Lower leg skin (tissue), 3 donors: ENCODE data around the gene MYO7A.

ENCODE experiments used
- POLR2A ChIP-seq, 2 donors: fragments of 450-650 bp; IDR thresholded peaks; one replicate each; pipeline ENCODE4 v1.6.1; 2016 to 2017; ENCODE audit warnings: antibody characterized with exemption in 2 of 2, mild to moderate bottlenecking in 1 of 2, moderate library complexity in 1 of 2
- TF ChIP-seq, protein P1 (sequence below), 3 donors: fragments of 450-650 bp; IDR thresholded peaks; one replicate each; pipeline ENCODE4 v1.5.1; 2016; ENCODE audit warnings: antibody characterized with exemption in 3 of 3, mild to moderate bottlenecking in 3 of 3, moderate library complexity in 2 of 3

DNA sequence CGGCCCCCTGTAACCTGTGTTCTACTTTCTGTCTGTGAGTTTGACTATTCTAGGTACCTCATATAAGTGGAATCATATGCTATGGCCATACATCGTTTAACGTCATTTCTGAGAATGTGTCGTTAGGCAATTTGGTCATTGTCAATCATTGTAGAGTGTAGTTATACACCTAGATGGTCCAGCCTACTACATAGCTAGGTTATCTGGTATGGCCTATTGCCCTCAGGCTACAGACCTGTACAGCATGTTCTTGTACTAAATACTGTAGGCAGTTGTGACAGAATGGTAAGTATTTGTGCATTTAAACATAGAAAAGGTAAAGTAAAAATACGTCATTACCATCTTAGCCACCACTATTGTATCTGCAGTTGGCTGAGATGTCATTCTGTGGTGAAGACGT lies 35.2 kb downstream of the MYO7A start:
- no peak for TF ChIP-seq POLR2A (IDR thresholded peaks at IDR 0.05)
- TF ChIP-seq, protein P1, sequence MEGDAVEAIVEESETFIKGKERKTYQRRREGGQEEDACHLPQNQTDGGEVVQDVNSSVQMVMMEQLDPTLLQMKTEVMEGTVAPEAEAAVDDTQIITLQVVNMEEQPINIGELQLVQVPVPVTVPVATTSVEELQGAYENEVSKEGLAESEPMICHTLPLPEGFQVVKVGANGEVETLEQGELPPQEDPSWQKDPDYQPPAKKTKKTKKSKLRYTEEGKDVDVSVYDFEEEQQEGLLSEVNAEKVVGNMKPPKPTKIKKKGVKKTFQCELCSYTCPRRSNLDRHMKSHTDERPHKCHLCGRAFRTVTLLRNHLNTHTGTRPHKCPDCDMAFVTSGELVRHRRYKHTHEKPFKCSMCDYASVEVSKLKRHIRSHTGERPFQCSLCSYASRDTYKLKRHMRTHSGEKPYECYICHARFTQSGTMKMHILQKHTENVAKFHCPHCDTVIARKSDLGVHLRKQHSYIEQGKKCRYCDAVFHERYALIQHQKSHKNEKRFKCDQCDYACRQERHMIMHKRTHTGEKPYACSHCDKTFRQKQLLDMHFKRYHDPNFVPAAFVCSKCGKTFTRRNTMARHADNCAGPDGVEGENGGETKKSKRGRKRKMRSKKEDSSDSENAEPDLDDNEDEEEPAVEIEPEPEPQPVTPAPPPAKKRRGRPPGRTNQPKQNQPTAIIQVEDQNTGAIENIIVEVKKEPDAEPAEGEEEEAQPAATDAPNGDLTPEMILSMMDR (IDR thresholded peaks at IDR 0.05), result no peak
